Measurements from ENCODE around the gene DUSP22. TPM values are rescaled to one million over a fixed set of nuclear protein-coding genes. Genes with fewer than 3 reads are reported as not detected.

Gene DUSP22
- total and polyA plus RNA-seq, 4 donors = 9.5 to 31.0 (median 20.1) TPM

DNA sequence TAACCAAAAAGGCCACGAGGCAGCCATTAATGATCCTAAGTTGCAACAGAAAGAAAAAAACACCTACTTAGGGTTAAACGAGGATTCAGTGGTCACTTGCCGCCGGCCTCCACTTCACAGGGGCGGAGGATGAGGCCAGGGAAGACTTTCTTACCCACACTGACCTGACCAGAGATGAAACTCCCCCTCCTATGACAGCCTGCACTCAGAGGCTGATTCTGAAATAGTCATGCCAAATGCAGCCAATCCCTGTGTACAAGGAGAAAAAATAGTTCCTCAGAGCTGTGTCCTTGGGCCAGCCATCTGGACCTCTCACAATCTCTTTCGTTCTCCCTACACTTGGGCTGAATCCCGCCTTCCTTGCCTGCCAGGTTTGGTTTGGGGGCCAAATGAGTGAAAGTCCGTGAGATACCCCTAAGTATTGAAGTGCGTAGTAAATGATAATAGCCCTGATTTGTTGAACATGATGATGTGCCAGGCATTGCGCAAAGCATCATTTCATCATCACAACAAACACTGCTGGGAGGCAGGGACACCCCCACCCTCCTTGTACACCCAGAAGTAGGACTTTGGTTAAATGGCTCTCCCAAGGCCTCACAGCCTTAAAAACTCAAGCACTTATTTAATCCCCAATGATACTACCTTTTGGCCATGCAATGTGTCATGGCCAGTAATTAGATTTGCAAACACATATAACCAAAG is 96.1 kb downstream of the DUSP22 start:
- Histone ChIP-seq H3K4me1 (ENCODE audit: control insufficient read depth in 4 of 4, insufficient read depth in 4 of 4, low read length in 3 of 4) (peaks cover 8 to 30% (median 20%) of the 10 kb centered on the region in 4 donors), H3K4me3 (ENCODE audit: low read depth in 1 of 3, low read length in 3 of 3) (no peak overlapping the region), H3K27me3 (ENCODE audit: control insufficient read depth in 4 of 4, insufficient read depth in 4 of 4, low read length in 3 of 4) (peaks cover 0 to 20% (median 8%) of the 10 kb centered on the region in 4 donors), H3K9me3 (ENCODE audit: control insufficient read depth in 4 of 4, low read length in 3 of 4) (peaks cover 0 to 4% (median 0%) of the 10 kb centered on the region in 4 donors), H3K36me3 (ENCODE audit: control insufficient read depth in 4 of 4, insufficient read depth in 3 of 4, low read depth in 1 of 4, low read length in 3 of 4) (no peaks in the 10 kb centered on the region), H3K27ac (ENCODE audit: low read depth in 1 of 2, low read length in 2 of 2) (peak overlapping the region; percentile 63 to 64), H3K9ac (ENCODE audit: low read depth in 1 of 2, low read length in 2 of 2) (no peak overlapping the region)
- DNase-seq (ENCODE audit: low spot score) = no peak
- TF ChIP-seq TAF1 (conservative IDR thresholded peaks at IDR 0.05) = no peak
- peak; percentile 36 for TF ChIP-seq SP1 (IDR thresholded peaks at IDR 0.05)
- TF ChIP-seq HNF4A (conservative IDR thresholded peaks at IDR 0.05) = peak; percentile 60 to 83
- TF ChIP-seq YY1 (IDR thresholded peaks at IDR 0.05) = peak; percentile 87
- TF ChIP-seq GABPA (IDR thresholded peaks at IDR 0.05 in 1 of 2, conservative IDR thresholded peaks at IDR 0.05 in 1 of 2) = no peak
- TF ChIP-seq HNF4G (IDR thresholded peaks at IDR 0.05) = peak; percentile 26
- TF ChIP-seq, protein P1, sequence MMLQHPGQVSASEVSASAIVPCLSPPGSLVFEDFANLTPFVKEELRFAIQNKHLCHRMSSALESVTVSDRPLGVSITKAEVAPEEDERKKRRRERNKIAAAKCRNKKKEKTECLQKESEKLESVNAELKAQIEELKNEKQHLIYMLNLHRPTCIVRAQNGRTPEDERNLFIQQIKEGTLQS (IDR thresholded peaks at IDR 0.05) = peak; percentile 91
- TF ChIP-seq, protein P2, sequence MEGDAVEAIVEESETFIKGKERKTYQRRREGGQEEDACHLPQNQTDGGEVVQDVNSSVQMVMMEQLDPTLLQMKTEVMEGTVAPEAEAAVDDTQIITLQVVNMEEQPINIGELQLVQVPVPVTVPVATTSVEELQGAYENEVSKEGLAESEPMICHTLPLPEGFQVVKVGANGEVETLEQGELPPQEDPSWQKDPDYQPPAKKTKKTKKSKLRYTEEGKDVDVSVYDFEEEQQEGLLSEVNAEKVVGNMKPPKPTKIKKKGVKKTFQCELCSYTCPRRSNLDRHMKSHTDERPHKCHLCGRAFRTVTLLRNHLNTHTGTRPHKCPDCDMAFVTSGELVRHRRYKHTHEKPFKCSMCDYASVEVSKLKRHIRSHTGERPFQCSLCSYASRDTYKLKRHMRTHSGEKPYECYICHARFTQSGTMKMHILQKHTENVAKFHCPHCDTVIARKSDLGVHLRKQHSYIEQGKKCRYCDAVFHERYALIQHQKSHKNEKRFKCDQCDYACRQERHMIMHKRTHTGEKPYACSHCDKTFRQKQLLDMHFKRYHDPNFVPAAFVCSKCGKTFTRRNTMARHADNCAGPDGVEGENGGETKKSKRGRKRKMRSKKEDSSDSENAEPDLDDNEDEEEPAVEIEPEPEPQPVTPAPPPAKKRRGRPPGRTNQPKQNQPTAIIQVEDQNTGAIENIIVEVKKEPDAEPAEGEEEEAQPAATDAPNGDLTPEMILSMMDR (IDR thresholded peaks at IDR 0.05; ENCODE audit: low read depth, low read length, missing input control) = no peak
- peak; percentile 33 to 67 for TF ChIP-seq JUND (IDR thresholded peaks at IDR 0.05)
- TF ChIP-seq NR2F2 (IDR thresholded peaks at IDR 0.05) = no peak
- TF ChIP-seq, protein P3, sequence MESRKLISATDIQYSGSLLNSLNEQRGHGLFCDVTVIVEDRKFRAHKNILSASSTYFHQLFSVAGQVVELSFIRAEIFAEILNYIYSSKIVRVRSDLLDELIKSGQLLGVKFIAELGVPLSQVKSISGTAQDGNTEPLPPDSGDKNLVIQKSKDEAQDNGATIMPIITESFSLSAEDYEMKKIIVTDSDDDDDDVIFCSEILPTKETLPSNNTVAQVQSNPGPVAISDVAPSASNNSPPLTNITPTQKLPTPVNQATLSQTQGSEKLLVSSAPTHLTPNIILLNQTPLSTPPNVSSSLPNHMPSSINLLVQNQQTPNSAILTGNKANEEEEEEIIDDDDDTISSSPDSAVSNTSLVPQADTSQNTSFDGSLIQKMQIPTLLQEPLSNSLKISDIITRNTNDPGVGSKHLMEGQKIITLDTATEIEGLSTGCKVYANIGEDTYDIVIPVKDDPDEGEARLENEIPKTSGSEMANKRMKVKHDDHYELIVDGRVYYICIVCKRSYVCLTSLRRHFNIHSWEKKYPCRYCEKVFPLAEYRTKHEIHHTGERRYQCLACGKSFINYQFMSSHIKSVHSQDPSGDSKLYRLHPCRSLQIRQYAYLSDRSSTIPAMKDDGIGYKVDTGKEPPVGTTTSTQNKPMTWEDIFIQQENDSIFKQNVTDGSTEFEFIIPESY (IDR thresholded peaks at IDR 0.05) = peak; percentile 73
- peak in 1 of 2 donors; percentile 30 for TF ChIP-seq EGR1 (IDR thresholded peaks at IDR 0.05; ENCODE audit: low read depth in 2 of 2)
- peak; percentile 36 for TF ChIP-seq FOXA1 (IDR thresholded peaks at IDR 0.05)
- peak; percentile 61 for TF ChIP-seq FOXA2 (IDR thresholded peaks at IDR 0.05)
- TF ChIP-seq RAD21 (IDR thresholded peaks at IDR 0.05) = peak; percentile 34 to 47
- TF ChIP-seq, protein P4, sequence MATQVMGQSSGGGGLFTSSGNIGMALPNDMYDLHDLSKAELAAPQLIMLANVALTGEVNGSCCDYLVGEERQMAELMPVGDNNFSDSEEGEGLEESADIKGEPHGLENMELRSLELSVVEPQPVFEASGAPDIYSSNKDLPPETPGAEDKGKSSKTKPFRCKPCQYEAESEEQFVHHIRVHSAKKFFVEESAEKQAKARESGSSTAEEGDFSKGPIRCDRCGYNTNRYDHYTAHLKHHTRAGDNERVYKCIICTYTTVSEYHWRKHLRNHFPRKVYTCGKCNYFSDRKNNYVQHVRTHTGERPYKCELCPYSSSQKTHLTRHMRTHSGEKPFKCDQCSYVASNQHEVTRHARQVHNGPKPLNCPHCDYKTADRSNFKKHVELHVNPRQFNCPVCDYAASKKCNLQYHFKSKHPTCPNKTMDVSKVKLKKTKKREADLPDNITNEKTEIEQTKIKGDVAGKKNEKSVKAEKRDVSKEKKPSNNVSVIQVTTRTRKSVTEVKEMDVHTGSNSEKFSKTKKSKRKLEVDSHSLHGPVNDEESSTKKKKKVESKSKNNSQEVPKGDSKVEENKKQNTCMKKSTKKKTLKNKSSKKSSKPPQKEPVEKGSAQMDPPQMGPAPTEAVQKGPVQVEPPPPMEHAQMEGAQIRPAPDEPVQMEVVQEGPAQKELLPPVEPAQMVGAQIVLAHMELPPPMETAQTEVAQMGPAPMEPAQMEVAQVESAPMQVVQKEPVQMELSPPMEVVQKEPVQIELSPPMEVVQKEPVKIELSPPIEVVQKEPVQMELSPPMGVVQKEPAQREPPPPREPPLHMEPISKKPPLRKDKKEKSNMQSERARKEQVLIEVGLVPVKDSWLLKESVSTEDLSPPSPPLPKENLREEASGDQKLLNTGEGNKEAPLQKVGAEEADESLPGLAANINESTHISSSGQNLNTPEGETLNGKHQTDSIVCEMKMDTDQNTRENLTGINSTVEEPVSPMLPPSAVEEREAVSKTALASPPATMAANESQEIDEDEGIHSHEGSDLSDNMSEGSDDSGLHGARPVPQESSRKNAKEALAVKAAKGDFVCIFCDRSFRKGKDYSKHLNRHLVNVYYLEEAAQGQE (IDR thresholded peaks at IDR 0.05) = peak; percentile 66
- TF ChIP-seq RXRA (IDR thresholded peaks at IDR 0.05) = peak; percentile 27 to 83
- TF ChIP-seq, protein P5, sequence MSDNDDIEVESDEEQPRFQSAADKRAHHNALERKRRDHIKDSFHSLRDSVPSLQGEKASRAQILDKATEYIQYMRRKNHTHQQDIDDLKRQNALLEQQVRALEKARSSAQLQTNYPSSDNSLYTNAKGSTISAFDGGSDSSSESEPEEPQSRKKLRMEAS (IDR thresholded peaks at IDR 0.05) = peak; percentile 73
- 45% methylated on average over 10 of the region's 10 CpGs for WGBS
